Suprapubic skin (tissue), 4 donors: Measurements from ENCODE around the gene SATB2. TPM values are rescaled to one million over a fixed set of nuclear protein-coding genes. Genes with fewer than 3 reads are reported as not detected.

Experiments used
- DNase-seq, 2 donors: peaks; one replicate each; pipeline ENCODE4 v3.0.0-alpha.2; 2019; ENCODE audit warnings: low spot score in 2 of 2
- H3K27ac ChIP-seq: fragments of 200-600 bp; sonication (generic); one replicate; pipeline ENCODE4 v1.5.1; 2019
- H3K27me3 ChIP-seq: fragments of 200-600 bp; sonication (generic); one replicate; pipeline ENCODE4 v1.5.1; 2019
- H3K36me3 ChIP-seq: fragments of 200-600 bp; sonication (generic); one replicate; pipeline ENCODE4 v1.5.1; 2019
- H3K4me1 ChIP-seq: fragments of 200-600 bp; sonication (generic); one replicate; pipeline ENCODE4 v1.5.1; 2019
- H3K4me3 ChIP-seq: fragments of 200-600 bp; sonication (generic); one replicate; pipeline ENCODE4 v1.5.1; 2019; ENCODE audit warnings: mild to moderate bottlenecking
- H3K9me3 ChIP-seq: fragments of 200-600 bp; sonication (generic); one replicate; pipeline ENCODE4 v1.5.1; 2019
- CTCF ChIP-seq, 2 donors: fragments of 200-600 bp in 1 of 2; fragments of 450-650 bp in 1 of 2; sonication (generic) in 1 of 2; IDR thresholded peaks; one replicate each; pipeline ENCODE4 v1.5.1; 2016 to 2019; ENCODE audit warnings: antibody characterized with exemption in 2 of 2, mild to moderate bottlenecking in 1 of 2, moderate library complexity in 1 of 2
- EP300 ChIP-seq: sonication (generic); formaldehyde crosslinking; IDR thresholded peaks from one replicate; pipeline ENCODE4 v1.6.1; 2017; ENCODE audit warnings: antibody characterized with exemption
- POLR2A ChIP-seq, 2 donors: fragments of 450-650 bp; IDR thresholded peaks; one replicate each; pipeline ENCODE4 v1.6.1; 2017; ENCODE audit warnings: antibody characterized with exemption in 2 of 2, mild to moderate bottlenecking in 2 of 2, moderate library complexity in 2 of 2
- POLR2AphosphoS5 ChIP-seq, 3 donors: sonication (generic); formaldehyde crosslinking; IDR thresholded peaks; one replicate each; pipeline ENCODE4 v1.6.1; 2017; ENCODE audit warnings: antibody characterized with exemption in 3 of 3
- WGBS: methylation state at CpG from one replicate; pipeline ENCODE4 v1.1.5; 2018; 5-methylcytosine and 5-hydroxymethylcytosine counted together
- total RNA-seq, 4 donors: library from RNA; depleted of rRNA; stranded (reverse); fragments of >200 nt; gene quantifications; one replicate each; pipeline ENCODE4 v1.1.0, GENCODE V29; 2016

SATB2 gene
- total RNA-seq, 4 donors from 2014 or later = 2.9 to 12.1 (median 3.9) TPM

- TF ChIP-seq POLR2AphosphoS5 (IDR thresholded peaks at IDR 0.05) (no peak), POLR2A (IDR thresholded peaks at IDR 0.05) (no peak), CTCF (IDR thresholded peaks at IDR 0.05) (no peak), EP300 (no peak)
- DNase-seq = no peak
- Histone ChIP-seq H3K27ac (no peak overlapping the region), H3K36me3 (no peaks in the 10 kb centered on the region), H3K4me3 (no peak overlapping the region), H3K4me1 (no peaks in the 10 kb centered on the region), H3K27me3 (no peaks in the 10 kb centered on the region), H3K9me3 (no peaks in the 10 kb centered on the region)
- 76% methylated on average over 3 of the region's 3 CpGs for WGBS
Observed at GRCh38 chr2:199364153-199364552, 93.6 kb downstream of the SATB2 start.

- H3K36me3 ChIP-seq = no peaks in the 10 kb centered on the region
- H3K4me1 ChIP-seq = no peaks in the 10 kb centered on the region
- no peak overlapping the region for H3K4me3 ChIP-seq
- no peaks in the 10 kb centered on the region for H3K9me3 ChIP-seq
- TF ChIP-seq EP300 (no peak), POLR2A (IDR thresholded peaks at IDR 0.05) (no peak), CTCF (IDR thresholded peaks at IDR 0.05) (no peak), POLR2AphosphoS5 (IDR thresholded peaks at IDR 0.05) (no peak)
- WGBS = 48% methylated on average over 5 of the region's 5 CpGs
- no peak overlapping the region for H3K27ac ChIP-seq
- H3K27me3 ChIP-seq = no peaks in the 10 kb centered on the region
- no peak for DNase-seq
Observed at GRCh38 chr2:199356412-199356811, 101.3 kb downstream of the SATB2 start.

- Histone ChIP-seq H3K4me3 (no peak overlapping the region), H3K9me3 (no peaks in the 10 kb centered on the region), H3K27ac (no peak overlapping the region), H3K36me3 (no peaks in the 10 kb centered on the region), H3K4me1 (no peaks in the 10 kb centered on the region), H3K27me3 (no peaks in the 10 kb centered on the region)
- no peak for DNase-seq
- TF ChIP-seq POLR2A (IDR thresholded peaks at IDR 0.05) (no peak), POLR2AphosphoS5 (IDR thresholded peaks at IDR 0.05) (no peak), CTCF (IDR thresholded peaks at IDR 0.05) (no peak), EP300 (no peak)
- WGBS = 81% methylated on average over 7 of the region's 7 CpGs
Observed at GRCh38 chr2:199348871-199349270, 108.9 kb downstream of the SATB2 start.

GRCh38 chr2:199344012-199344411, 113.7 kb downstream of the SATB2 start:
- Histone ChIP-seq H3K4me3 (no peak overlapping the region), H3K36me3 (no peaks in the 10 kb centered on the region), H3K4me1 (no peaks in the 10 kb centered on the region), H3K9me3 (no peaks in the 10 kb centered on the region), H3K27me3 (no peaks in the 10 kb centered on the region), H3K27ac (no peak overlapping the region)
- 93% methylated on average over 2 of the region's 2 CpGs for WGBS
- no peak for DNase-seq
- no peak for TF ChIP-seq POLR2AphosphoS5 (IDR thresholded peaks at IDR 0.05)
- TF ChIP-seq POLR2A (IDR thresholded peaks at IDR 0.05) = no peak
- no peak for TF ChIP-seq CTCF (IDR thresholded peaks at IDR 0.05)
- TF ChIP-seq EP300 = no peak

GRCh38 chr2:199342334-199342733, 115.4 kb downstream of the SATB2 start:
- Histone ChIP-seq H3K9me3 (no peaks in the 10 kb centered on the region), H3K36me3 (no peaks in the 10 kb centered on the region), H3K27ac (no peak overlapping the region), H3K27me3 (no peaks in the 10 kb centered on the region), H3K4me1 (no peaks in the 10 kb centered on the region), H3K4me3 (no peak overlapping the region)
- 54% methylated on average over 1 of the region's 1 CpG for WGBS
- DNase-seq = no peak
- no peak for TF ChIP-seq POLR2A (IDR thresholded peaks at IDR 0.05)
- no peak for TF ChIP-seq POLR2AphosphoS5 (IDR thresholded peaks at IDR 0.05)
- TF ChIP-seq EP300 = no peak
- TF ChIP-seq CTCF (IDR thresholded peaks at IDR 0.05) = no peak
